Endothelial cell (in vitro differentiated cells): Measurements from ENCODE around the gene DHX35. TPM values are rescaled to one million over a fixed set of nuclear protein-coding genes. Genes with fewer than 3 reads are reported as not detected.

ENCODE experiments used
- DNase-seq: peaks from one replicate; pipeline ENCODE4 v3.0.0; 2021; ENCODE audit warnings: low spot score
- H3K27ac Mint-ChIP-seq: one replicate; pipeline ENCODE4 v1.8.0; 2021; ENCODE audit warnings: mixed read lengths, inconsistent platforms; ENCODE audit not compliant: unreplicated experiment
- H3K27me3 Mint-ChIP-seq: one replicate; pipeline ENCODE4 v1.8.0; 2021; ENCODE audit warnings: mild to moderate bottlenecking, moderate library complexity, mixed read lengths, inconsistent platforms; ENCODE audit not compliant: unreplicated experiment
- H3K36me3 Mint-ChIP-seq: one replicate; pipeline ENCODE4 v1.8.0; 2021; ENCODE audit warnings: mild to moderate bottlenecking, low read depth, mixed read lengths, inconsistent platforms; ENCODE audit not compliant: unreplicated experiment
- H3K4me1 Mint-ChIP-seq: one replicate; pipeline ENCODE4 v1.8.0; 2021; ENCODE audit warnings: mild to moderate bottlenecking, mixed read lengths, inconsistent platforms; ENCODE audit not compliant: unreplicated experiment
- H3K4me3 Mint-ChIP-seq: one replicate; pipeline ENCODE4 v1.8.0; 2021; ENCODE audit warnings: mild to moderate bottlenecking, mixed read lengths, inconsistent platforms; ENCODE audit not compliant: unreplicated experiment
- H3K9me3 Mint-ChIP-seq: one replicate; pipeline ENCODE4 v1.8.0; 2021; ENCODE audit warnings: mixed read lengths, inconsistent platforms; ENCODE audit not compliant: unreplicated experiment
- total RNA-seq: library from RNA; stranded (reverse); fragmentation: NEBNext Ultra II Directional; extraction: Animal tissue kit (Norgen Biotek cat#: 25700); gene quantifications from one replicate; pipeline ENCODE4 v1.2.1, GENCODE V29; 2021; ENCODE audit not compliant: unreplicated experiment
- TF ChIP-seq, protein P1 (sequence below): fragments of 200-600 bp; sonication (generic); IDR thresholded peaks from one replicate; pipeline ENCODE4 v1.5.0; 2021; ENCODE audit warnings: antibody characterized with exemption; ENCODE audit not compliant: unreplicated experiment

Gene DHX35
- total RNA-seq, 1 donor from 2014 or later = 10.5 TPM

DNA sequence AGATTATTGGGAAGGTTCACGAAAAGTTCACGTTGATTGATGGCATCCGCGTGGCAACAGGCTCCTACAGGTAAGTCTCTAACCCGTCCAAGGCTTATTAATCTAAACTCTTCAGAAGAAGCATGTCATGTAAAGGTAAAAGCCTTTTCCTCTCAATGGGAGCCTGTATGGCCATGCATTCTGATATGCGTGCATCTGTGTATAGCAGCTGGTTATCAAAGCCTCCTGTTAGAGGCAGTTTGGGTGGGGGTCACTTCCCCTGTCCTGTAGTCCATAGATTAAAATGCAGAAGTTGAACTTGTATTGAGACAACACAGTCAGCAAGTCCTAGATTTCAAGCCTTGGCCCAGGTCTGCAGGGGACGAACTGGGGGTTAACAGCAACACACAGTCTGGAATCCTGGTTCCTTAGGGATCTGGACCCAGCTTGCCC, 14.2 kb upstream of the DHX35 start:
- no peak for DNase-seq
- H3K9me3 Mint-ChIP-seq = no peaks in the 10 kb centered on the region
- TF ChIP-seq, protein P1, sequence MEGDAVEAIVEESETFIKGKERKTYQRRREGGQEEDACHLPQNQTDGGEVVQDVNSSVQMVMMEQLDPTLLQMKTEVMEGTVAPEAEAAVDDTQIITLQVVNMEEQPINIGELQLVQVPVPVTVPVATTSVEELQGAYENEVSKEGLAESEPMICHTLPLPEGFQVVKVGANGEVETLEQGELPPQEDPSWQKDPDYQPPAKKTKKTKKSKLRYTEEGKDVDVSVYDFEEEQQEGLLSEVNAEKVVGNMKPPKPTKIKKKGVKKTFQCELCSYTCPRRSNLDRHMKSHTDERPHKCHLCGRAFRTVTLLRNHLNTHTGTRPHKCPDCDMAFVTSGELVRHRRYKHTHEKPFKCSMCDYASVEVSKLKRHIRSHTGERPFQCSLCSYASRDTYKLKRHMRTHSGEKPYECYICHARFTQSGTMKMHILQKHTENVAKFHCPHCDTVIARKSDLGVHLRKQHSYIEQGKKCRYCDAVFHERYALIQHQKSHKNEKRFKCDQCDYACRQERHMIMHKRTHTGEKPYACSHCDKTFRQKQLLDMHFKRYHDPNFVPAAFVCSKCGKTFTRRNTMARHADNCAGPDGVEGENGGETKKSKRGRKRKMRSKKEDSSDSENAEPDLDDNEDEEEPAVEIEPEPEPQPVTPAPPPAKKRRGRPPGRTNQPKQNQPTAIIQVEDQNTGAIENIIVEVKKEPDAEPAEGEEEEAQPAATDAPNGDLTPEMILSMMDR = no peak
- H3K27ac Mint-ChIP-seq = no peak overlapping the region
- no peak overlapping the region for H3K4me3 Mint-ChIP-seq
- no peaks in the 10 kb centered on the region for H3K36me3 Mint-ChIP-seq
- H3K27me3 Mint-ChIP-seq = no peaks in the 10 kb centered on the region
- H3K4me1 Mint-ChIP-seq = peaks cover 3% of the 10 kb centered on the region

DNA sequence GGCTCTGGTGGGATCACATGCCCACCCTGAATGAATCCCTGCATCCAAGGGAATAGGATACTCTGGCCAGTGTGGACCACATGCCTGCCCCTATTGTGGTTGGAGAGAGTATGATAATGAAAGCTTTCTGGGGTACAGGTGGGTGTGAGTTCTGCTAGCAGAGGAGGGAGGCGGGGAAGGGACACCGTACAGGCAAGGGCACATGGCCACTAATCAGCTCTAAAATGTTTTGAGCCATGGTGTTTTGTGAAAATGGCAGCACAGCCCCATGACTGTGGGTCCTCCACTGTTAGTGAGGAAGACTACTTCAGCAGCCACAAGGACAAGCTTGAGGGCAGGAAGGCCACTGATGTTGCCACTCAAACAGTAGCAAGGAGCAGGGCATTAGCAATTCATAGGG, 11.9 kb upstream of the DHX35 start:
- TF ChIP-seq, protein P1 = no peak
- Mint-ChIP-seq H3K9me3 (no peaks in the 10 kb centered on the region), H3K27me3 (peaks cover 2% of the 10 kb centered on the region), H3K36me3 (peaks cover 3% of the 10 kb centered on the region), H3K4me3 (no peak overlapping the region), H3K27ac (no peak overlapping the region), H3K4me1 (peaks cover 7% of the 10 kb centered on the region)
- DNase-seq = no peak

GRCh38 chr20:38951611-38952010, 10.5 kb upstream of the DHX35 start:
- no peaks in the 10 kb centered on the region for H3K9me3 Mint-ChIP-seq
- H3K36me3 Mint-ChIP-seq = peaks cover 3% of the 10 kb centered on the region
- peaks cover 7% of the 10 kb centered on the region for H3K4me1 Mint-ChIP-seq
- no peak overlapping the region for H3K27ac Mint-ChIP-seq
- TF ChIP-seq, protein P1 = no peak
- DNase-seq = no peak
- peaks cover 2% of the 10 kb centered on the region for H3K27me3 Mint-ChIP-seq
- no peak overlapping the region for H3K4me3 Mint-ChIP-seq

- no peak for DNase-seq
- Mint-ChIP-seq H3K4me1 (peaks cover 7% of the 10 kb centered on the region), H3K27ac (no peak overlapping the region), H3K27me3 (peaks cover 2% of the 10 kb centered on the region), H3K36me3 (peaks cover 3% of the 10 kb centered on the region), H3K4me3 (no peak overlapping the region), H3K9me3 (no peaks in the 10 kb centered on the region)
- TF ChIP-seq, protein P1 = no peak
Observed at GRCh38 chr20:38952153-38952552, 10.0 kb upstream of the DHX35 start.

GRCh38 chr20:38953630-38954340, 8.4 kb upstream of the DHX35 start:
- Mint-ChIP-seq H3K4me1 (peaks cover 7% of the 10 kb centered on the region), H3K27ac (no peak overlapping the region), H3K27me3 (peaks cover 2% of the 10 kb centered on the region), H3K9me3 (no peaks in the 10 kb centered on the region), H3K36me3 (peaks cover 3% of the 10 kb centered on the region), H3K4me3 (no peak overlapping the region)
- DNase-seq = no peak
- TF ChIP-seq, protein P1 = no peak
